Ovary (tissue), 3 donors: Measurements from ENCODE around the gene PKP3.

ENCODE experiments used
- CTCF ChIP-seq, 3 donors: fragments of 450-650 bp in 2 of 3; fragments of 200-600 bp in 1 of 3; IDR thresholded peaks; one replicate each; pipeline versions ENCODE4 v1.5.1 to v1.8.0; 2016 to 2022; ENCODE audit warnings: antibody characterized with exemption in 3 of 3, mild to moderate bottlenecking in 1 of 3
- POLR2A ChIP-seq: fragments of 450-650 bp; IDR thresholded peaks from one replicate; pipeline ENCODE4 v1.6.1; 2017; ENCODE audit warnings: antibody characterized with exemption, mild to moderate bottlenecking, moderate library complexity
- donor health status: DM: no; HTN: no; CAD: no.

- TF ChIP-seq CTCF (IDR thresholded peaks at IDR 0.05) (no peak), POLR2A (no peak)
These were observed 50.6 kb downstream of the PKP3 start for GRCh38 chr11:444396-445144.
